BJ (cell line): ENCODE data around the gene ADGB. TPM values are rescaled to one million over a fixed set of nuclear protein-coding genes. Genes with fewer than 3 reads are reported as not detected.

Experiments used
- CTCF ChIA-PET: fragments of 350-600 bp; formaldehyde crosslinking; extraction: SDS; loops from one replicate; lab custom pipeline; 2021; ENCODE audit warnings: antibody characterized with exemption, inconsistent platforms; lab: Yijun Ruan, JAX
- POLR2A ChIA-PET: fragments of 300-600 bp; sonication (Branson Sonifier 250); formaldehyde crosslinking; extraction: SDS; loops from one replicate; lab custom pipeline; 2021; ENCODE audit warnings: antibody characterized with exemption; lab: Charles Lee
- DNase-seq: peaks from one replicate; pipeline ENCODE4 v3.0.0-alpha.2; 2011; ENCODE audit warnings: low read depth
- H3K27me3 ChIP-seq: 2 replicates; pipeline ENCODE4 v1.6.0; 2011; ENCODE audit warnings: low read length; ENCODE audit not compliant: control insufficient read depth, insufficient read depth
- H3K36me3 ChIP-seq: 2 replicates; pipeline ENCODE4 v1.5.1; 2011; ENCODE audit warnings: low read length; ENCODE audit not compliant: control insufficient read depth, insufficient read depth
- H3K4me3 ChIP-seq: 2 replicates; pipeline ENCODE4 v1.5.1; 2011; ENCODE audit warnings: low read depth, mild to moderate bottlenecking, control low read depth, low read length
- polyA plus RNA-seq: library from polyadenylated mRNA; depleted of rRNA; stranded (reverse); fragments of >200 nt; gene quantifications from 2 replicates; pipeline ENCODE4 v1.2.3, GENCODE V29; 2011
- TF ChIP-seq, protein P1 (sequence below): IDR thresholded peaks from 2 replicates; pipeline ENCODE4 v1.5.1; 2011; ENCODE audit warnings: low read depth, mild to moderate bottlenecking, control low read depth, inconsistent platforms, low read length, moderate library complexity; ENCODE audit not compliant: insufficient read depth

Gene ADGB
- polyA plus RNA-seq, 1 experiment = not detected

GRCh38 chr6:146574211-146574610, 24.6 kb upstream of the ADGB start:
- no peak overlapping the region for H3K4me3 ChIP-seq
- no peaks in the 10 kb centered on the region for H3K36me3 ChIP-seq
- ChIA-PET POLR2A (no interaction called here), CTCF (interaction anchor here (0.6 kb wide), 1 partner anchor 77 kb away, joined by 3 read pairs; no protein-coding TSS in a partner anchor)
- no peaks in the 10 kb centered on the region for H3K27me3 ChIP-seq
- no peak for DNase-seq
- TF ChIP-seq, protein P1, sequence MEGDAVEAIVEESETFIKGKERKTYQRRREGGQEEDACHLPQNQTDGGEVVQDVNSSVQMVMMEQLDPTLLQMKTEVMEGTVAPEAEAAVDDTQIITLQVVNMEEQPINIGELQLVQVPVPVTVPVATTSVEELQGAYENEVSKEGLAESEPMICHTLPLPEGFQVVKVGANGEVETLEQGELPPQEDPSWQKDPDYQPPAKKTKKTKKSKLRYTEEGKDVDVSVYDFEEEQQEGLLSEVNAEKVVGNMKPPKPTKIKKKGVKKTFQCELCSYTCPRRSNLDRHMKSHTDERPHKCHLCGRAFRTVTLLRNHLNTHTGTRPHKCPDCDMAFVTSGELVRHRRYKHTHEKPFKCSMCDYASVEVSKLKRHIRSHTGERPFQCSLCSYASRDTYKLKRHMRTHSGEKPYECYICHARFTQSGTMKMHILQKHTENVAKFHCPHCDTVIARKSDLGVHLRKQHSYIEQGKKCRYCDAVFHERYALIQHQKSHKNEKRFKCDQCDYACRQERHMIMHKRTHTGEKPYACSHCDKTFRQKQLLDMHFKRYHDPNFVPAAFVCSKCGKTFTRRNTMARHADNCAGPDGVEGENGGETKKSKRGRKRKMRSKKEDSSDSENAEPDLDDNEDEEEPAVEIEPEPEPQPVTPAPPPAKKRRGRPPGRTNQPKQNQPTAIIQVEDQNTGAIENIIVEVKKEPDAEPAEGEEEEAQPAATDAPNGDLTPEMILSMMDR = no peak

DNA sequence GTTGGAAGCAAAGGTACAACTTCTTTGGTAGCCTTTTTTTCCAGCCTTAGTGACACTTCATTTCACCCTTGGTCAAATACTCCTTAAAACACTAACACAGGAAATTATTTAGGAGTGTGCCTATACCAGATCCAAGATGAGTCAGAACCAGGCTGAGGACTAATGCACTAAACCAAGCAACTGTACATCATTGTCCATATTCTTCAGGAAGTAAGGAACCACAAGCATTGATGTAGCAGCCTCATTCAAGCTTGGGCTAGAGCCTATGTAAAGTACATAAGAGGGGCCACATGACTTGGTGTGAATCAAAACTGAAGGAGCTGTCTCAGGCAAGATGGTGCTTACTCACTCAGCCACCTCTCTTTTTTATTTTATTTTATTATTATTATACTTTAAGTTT, 20.7 kb upstream of the ADGB start:
- TF ChIP-seq, protein P1 = no peak
- ChIA-PET POLR2A (no interaction called here), CTCF (no interaction called here)
- no peak for DNase-seq
- Histone ChIP-seq H3K4me3 (no peak overlapping the region), H3K27me3 (no peaks in the 10 kb centered on the region), H3K36me3 (no peaks in the 10 kb centered on the region)

GRCh38 chr6:146581968-146582367, 16.8 kb upstream of the ADGB start:
- DNase-seq = no peak

GRCh38 chr6:146582857-146583256, 15.9 kb upstream of the ADGB start:
- Histone ChIP-seq H3K4me3 (no peak overlapping the region), H3K36me3 (no peaks in the 10 kb centered on the region), H3K27me3 (no peaks in the 10 kb centered on the region)
- DNase-seq = no peak
- TF ChIP-seq, protein P1 = no peak
- ChIA-PET CTCF (no interaction called here), POLR2A (no interaction called here)

More at GRCh38 chr6:146581968-146582367, 16.8 kb upstream of the ADGB start:
- Histone ChIP-seq H3K4me3 (no peak overlapping the region), H3K36me3 (no peaks in the 10 kb centered on the region), H3K27me3 (no peaks in the 10 kb centered on the region)
- TF ChIP-seq, protein P1 = no peak
- ChIA-PET POLR2A (no interaction called here), CTCF (no interaction called here)

DNA sequence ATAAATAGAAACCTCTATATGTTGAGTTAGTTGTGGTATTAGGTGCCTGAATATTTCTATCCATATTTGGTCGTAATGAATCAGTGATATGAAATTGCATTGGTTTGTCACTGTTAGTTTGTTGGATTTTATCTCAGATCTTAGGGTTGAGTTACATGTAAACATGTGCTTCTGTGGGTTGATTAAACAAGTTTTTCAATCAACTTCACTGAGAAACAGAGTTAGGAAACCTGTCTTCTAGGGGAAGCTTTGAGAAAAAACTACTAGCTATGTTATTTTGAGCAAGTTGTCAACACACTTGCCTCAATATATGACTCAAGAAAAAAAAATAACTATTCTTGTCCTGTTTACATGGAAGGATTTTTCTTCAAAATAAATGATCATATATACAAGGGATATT, 14.8 kb upstream of the ADGB start:
- no peaks in the 10 kb centered on the region for H3K36me3 ChIP-seq
- CTCF ChIA-PET = no interaction called here
- TF ChIP-seq, protein P1 = no peak
- POLR2A ChIA-PET = no interaction called here
- no peak overlapping the region for H3K4me3 ChIP-seq
- DNase-seq = no peak
- no peaks in the 10 kb centered on the region for H3K27me3 ChIP-seq
